CD4-positive, alpha-beta T cell treated with Interleukin-17A for 4 hours (primary cell): ENCODE measurements around the gene EFTUD2.

Experiments used
- DNase-seq: peaks from one replicate; pipeline ENCODE4 v3.0.0-alpha.2; 2020; ENCODE audit warnings: mixed read lengths

EFTUD2 gene

GRCh38 chr17:44925731-44926697 lies 26.8 kb upstream of the EFTUD2 start:
- no peak for DNase-seq

DNA sequence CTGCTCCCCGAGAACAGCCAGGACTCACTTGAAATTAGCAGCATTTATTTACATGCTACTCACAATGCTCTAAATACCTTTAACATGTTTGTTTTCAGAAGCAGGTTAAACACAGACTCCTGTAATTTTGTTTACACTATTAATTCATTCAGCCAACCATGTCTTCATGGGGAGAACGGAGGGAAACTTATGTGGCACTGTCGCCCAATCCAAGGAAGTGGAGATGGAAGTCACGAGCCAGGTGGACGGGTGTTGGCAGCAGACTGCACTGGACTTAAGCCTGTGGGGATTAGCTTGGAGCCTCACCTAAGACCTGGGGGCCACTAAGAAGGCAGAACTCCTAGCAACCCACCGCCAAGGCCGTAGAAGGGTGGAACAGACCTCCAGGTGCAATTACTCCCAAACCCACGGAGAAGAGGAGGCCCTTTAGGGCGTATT lies 24.9 kb upstream of the EFTUD2 start:
- no peak for DNase-seq

DNA sequence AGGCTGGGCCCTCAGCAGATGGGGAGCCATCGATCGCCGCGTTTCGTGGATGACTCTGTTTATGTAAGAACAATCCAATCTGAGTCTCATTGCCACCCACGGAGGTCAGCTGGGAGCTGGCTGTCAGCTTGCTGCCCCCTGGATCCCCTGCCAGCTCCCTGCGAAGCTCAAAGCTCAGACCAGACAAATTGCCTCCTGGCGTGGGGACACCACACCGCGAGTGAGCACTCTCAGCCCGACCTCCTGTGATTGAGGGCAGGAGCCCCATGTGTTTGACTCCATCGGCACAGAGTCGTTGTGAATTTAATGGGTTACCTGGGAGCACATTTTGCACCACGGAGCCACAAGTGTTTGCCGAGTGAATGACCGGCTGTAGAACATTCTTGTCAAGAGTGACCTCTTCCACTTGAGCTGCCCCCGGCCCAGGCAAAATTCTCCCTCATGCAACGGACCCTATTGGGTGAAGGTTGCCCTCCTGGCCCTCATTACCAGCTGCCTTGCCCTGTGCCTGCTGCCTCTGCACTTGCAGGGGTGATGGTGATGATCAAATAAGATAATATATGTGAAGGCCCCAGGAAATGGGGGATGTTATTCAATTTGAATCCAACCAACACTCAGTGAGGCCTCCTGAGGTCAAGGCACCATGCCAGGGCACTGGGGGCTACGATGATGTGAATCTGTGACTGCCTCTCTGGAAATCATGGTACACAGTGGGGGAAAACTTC lies 23.7 kb upstream of the EFTUD2 start:
- DNase-seq, result no peak

DNA sequence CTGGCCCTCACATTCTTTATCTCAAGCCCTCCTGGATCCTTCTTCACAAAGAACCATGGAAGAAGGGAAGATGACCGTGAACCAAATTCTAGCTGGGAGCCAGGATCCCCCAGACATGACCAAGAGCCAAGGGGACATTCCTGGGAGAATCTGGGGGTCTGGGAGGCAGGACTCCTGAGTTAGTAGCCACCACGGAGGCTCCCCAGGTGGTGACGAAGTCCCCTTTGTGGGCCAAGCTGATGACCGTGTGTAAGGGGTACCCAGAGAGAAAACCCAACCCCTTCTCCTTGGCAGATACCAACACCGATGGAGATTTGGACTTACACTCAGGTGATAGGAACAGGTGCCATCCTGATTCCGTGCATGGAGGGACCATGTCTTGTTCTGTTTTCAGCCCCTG lies 22.9 kb upstream of the EFTUD2 start:
- DNase-seq, result no peak

- no peak for DNase-seq
Measured at GRCh38 chr17:44921122-44921882, 22.1 kb upstream of the EFTUD2 start.

DNA sequence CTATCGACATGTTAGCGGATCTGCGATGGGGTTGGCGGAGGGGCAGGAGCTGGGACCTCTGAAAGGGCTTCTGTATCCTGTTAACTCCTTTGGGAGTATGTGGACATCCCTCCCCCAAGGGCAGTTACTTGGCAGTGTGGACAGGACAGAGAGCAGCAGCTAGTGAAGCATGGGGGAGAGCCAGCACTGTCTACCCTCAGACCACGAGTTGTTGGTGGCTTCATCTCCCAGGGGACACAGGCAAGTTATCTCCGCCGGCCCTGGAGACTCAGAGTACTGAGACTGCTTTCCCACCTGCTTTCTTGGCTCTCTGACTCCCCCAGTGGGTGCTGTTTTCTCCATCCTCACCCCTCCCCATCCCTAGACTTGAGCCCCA lies 21.3 kb upstream of the EFTUD2 start:
- no peak for DNase-seq

DNA sequence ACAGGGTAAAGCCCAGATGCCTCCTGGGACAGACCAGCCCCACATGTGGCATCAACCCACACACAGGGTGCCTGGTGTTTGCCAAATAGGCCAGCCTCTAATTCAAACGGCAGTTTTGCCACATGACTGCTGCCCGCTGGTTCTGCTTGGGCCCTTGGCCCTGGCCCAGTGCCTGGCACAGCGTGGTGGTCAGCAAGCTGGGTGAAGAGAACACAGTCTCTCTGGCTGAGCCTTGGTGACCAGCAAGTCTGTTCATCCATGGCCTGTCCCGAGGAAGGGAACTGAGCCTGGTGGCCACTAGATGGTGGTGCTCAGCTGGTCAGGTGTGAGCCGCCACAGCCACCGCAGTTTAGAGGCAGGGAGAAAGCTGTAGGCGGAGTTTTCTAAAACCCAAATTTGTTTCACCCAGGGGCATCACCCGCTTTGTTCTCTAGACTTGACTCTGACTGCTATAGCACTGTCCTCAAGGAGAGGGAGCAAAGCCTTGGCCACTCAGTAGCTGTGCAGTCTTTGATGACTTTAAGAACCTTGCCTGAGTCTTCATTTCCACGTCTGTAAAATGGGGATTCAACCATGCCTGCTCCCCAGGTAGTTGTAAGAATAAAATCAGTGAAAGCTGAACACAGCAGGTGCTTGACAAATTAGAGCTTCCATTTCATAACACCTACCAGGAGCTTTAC lies 20.8 kb upstream of the EFTUD2 start:
- DNase-seq, result peak; percentile 70

DNA sequence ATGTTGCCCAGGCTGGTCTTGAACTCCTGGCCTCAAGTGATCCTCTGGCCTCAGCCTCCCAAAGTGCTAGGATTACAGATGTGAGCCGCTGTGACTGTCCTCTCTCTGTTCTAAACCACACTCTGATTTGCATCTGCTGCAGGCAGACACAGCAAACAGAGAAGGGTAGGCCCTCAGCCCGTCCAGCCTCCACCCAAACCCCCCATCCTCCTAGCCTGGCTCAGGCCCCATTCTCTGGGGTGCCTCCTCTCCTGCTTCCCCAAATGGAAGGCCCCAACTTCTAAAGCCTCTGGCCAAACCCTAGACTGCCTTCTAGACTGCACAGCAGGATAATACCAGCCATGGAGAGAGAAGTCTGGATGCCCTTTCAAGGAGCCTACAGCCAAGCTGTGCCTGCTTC lies 20.2 kb upstream of the EFTUD2 start:
- DNase-seq, result no peak

- DNase-seq, result no peak
Measured at GRCh38 chr17:44918006-44918405, 18.8 kb upstream of the EFTUD2 start.

GRCh38 chr17:44917456-44917855 lies 18.2 kb upstream of the EFTUD2 start:
- no peak for DNase-seq

DNA sequence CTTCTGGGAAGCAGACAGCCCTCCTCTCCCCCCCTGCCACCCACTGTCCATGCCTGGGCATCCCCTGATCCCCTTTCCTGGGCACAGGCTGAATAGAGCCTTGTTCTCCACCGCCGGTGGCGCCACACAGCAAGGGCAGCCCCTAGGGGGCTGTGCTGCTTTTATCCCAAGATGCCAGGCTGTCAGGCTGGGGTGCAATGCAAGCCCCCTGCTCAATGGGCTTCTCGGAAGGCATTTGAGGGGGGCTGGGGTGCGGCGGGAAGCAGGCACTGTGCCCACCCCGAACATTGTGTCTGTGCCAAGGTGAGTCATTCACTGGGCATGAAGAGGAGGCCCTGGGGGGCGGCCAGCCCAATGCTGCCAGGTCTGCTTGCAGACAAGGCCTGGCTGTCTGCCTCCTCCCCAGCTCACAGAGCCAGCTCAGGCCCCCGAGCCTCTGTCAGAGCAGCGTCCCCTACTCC lies 17.6 kb upstream of the EFTUD2 start:
- no peak for DNase-seq

GRCh38 chr17:44915862-44916780 lies 16.9 kb upstream of the EFTUD2 start:
- no peak for DNase-seq

- no peak for DNase-seq
Measured at GRCh38 chr17:44915321-44915726, 16.1 kb upstream of the EFTUD2 start, which contains the start of gene GFAP. GFAP (minus strand) TSS chr17:44915500; CDS start chr17:44915486, 14 bp downstream.

- no peak for DNase-seq
Measured at GRCh38 chr17:44914698-44915271, 15.5 kb upstream of the EFTUD2 start.

DNA sequence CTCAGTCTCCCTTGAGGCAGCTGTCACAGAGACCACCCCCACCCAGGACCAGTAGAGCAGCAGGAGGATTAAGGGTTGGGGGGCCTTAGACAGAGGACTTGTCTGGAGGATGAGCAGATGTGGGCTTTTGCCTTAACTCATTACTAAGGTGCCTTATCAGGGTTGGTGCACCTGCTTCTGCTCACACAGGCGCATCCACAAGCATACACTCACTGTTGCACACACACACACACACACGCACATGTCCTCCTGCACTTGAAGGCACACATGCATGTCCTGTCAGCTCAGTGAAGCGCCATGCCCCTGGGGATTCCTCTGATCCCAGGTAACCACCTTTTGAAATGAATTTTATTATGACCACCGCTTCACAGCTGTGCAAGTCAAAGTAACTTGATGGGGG lies 14.9 kb upstream of the EFTUD2 start:
- DNase-seq, result no peak

DNA sequence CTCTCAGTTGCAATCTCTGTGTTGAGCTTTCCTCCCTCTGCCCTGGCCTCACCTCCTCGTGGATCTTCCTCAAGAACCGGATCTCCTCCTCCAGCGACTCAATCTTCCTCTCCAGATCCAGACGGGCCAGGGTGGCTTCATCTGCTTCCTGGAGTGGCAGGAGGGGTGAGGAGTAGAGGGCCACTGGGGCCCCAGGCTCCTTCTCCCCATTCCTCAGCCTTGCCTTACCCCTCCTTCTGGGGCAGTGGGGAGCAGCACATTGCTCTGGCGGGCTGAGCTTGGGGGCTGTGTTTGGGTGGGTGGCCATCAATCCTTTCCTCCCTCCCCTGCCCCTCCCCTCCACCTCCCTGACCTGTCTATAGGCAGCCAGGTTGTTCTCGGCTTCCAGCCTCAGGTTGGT lies 14.4 kb upstream of the EFTUD2 start:
- DNase-seq, result no peak

GRCh38 chr17:44912763-44913544 lies 13.7 kb upstream of the EFTUD2 start:
- no peak for DNase-seq

DNA sequence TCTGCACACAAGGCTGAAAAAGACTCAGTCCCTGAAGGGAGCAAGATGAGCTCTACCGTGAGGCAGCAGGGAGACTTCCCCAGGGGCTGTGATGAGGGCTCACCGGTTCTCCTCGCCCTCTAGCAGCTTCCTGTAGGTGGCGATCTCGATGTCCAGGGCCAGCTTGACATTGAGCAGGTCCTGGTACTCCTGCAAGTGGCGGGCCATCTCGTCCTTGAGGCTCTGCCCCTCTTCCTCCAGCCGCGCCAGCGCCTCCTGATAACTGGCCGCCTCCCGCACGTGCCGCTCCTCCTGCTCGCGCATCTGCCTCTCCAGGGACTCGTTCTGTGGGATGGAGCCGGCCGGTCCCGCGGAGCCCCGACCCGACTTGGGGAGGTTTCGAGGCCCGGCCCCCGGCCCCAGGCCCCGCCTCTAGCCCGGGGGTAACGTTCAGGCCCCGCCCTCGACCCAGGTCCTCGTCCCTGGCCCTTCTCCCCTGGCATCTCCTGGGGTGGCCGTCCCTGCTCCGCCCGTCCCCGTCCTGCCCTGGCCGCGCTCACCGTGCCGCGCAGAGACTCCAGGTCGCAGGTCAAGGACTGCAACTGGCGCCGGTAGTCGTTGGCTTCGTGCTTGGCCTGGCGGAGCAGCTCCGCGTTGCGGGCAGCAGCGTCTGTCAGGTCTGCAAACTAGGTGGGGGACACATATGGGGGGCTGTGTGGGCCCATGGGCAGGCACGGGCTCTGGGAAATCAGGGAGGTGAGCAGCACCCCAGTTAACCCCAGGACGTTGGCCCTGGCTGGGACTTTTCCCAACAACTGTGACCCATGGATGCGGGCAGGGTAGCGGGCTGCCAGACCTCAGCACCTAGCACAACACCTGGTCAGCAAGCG lies 12.1 kb upstream of the EFTUD2 start:
- DNase-seq, result peak; percentile 63
